ENCODE results near the gene PINLYP.

PINLYP gene

DNA sequence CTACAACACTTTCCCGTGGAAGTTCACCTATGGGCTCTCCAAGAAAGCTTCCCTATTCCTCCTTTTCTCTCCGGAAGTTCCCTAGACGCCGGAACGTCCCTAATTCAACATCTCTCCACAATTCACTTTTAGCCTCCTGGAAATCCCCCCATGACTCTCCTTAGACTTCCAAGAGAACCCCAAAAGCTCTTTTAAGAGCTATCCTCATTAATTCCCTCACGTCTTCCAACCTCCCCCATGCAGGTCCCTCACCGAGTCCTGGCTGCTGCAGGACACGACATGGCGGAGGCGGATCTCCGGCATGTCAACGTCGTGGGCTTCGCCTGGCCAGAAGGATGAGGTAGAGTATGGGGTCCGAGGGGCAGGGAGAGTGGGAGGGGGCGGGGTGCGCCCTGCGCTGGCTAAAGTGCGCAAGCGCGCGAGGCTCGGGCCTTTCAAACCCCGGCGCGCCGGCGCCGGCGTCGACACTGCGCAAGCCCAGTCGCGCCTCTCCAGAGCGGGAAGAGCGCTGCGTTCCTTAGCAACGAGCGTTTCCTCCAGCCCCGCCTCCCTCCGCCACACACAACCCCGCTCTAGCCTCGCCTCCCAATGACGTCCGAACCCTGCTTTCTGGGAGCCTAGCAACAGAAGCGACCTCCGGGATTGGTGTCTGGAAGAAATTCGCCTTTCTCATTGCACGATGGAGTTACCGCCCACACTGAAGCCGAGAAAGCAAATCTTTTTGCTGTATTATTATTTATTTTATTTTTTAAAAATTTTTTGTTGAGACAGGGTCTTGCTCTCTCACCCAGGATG is at the start of gene PINLYP, which contains the start of gene XRCC1:
Gene PINLYP (plus strand): TSS at position 646 of the 795 bp plus-strand sequence. CDS start 1,391 bp downstream, outside the sequence.
Gene XRCC1 (minus strand): TSS at position 372 of the 795 bp plus-strand sequence. CDS start 69 bp downstream, at position 303.
- CTCF ChIA-PET = interaction anchor here (0.6 to 1.4 kb wide), 3 partner anchors 19 to 1293 kb away, joined by 3 to 4 read pairs (median 3); no protein-coding TSS in a partner anchor
- peak; percentile 99 for DNase-seq (ENCODE audit: low spot score)
- peak within 1 kb of the TSS; percentile 80 for H3K27ac ChIP-seq
- TF ChIP-seq, protein P1, sequence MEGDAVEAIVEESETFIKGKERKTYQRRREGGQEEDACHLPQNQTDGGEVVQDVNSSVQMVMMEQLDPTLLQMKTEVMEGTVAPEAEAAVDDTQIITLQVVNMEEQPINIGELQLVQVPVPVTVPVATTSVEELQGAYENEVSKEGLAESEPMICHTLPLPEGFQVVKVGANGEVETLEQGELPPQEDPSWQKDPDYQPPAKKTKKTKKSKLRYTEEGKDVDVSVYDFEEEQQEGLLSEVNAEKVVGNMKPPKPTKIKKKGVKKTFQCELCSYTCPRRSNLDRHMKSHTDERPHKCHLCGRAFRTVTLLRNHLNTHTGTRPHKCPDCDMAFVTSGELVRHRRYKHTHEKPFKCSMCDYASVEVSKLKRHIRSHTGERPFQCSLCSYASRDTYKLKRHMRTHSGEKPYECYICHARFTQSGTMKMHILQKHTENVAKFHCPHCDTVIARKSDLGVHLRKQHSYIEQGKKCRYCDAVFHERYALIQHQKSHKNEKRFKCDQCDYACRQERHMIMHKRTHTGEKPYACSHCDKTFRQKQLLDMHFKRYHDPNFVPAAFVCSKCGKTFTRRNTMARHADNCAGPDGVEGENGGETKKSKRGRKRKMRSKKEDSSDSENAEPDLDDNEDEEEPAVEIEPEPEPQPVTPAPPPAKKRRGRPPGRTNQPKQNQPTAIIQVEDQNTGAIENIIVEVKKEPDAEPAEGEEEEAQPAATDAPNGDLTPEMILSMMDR (conservative IDR thresholded peaks at IDR 0.05; ENCODE audit: low read depth) = no peak
- POLR2A ChIA-PET (ENCODE audit: low non-redundant PET) = interaction anchor here (1.3 kb wide), 1 partner anchor 10 kb away, joined by 3 read pairs; no protein-coding TSS in a partner anchor

DNA sequence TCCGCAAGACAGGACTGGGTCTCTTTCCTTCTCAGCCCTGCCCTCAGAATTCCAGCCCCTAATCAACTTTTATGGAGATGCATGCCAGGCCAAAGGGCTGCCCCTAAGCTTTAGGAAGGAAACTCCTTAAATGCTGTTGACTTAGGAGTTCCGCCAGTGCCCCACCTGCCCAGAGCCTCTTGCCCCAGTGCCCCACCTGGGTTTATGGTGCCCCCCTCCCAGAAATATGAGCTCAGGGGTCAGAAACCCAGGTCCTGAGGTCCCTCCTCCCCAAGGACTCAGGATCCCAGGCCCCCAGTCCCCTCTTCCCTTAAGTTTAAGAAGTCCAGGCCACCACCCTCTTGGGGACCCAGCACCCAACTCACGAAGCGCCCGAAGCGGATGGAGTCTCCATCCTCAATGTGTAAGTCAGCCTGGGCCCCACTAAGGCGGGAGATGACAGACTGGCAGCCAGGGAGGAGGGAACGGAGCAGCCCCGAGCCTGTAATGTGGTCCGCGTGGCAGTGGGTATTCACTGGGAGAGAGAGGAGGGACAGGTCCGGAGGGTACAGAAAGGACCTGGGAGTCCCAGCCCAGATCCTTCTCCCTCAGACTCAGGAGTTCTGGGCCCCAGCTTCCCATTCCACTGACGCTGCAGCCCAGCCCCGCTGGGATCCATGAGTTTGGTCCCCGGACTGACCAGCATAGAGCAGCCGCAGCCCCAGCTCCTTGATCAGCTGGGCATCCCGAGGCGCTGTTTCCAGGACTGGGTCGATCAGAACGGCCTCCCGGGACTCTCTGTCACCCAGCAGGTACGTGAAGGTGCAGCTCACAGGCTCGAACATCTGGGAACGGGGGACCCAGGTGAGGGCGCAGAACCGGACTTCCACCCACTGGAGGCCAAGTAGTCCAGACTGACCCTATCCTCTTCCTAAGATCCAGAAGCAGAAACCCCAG is 49.5 kb upstream of the PINLYP start:
- DNase-seq (ENCODE audit: low spot score) = peak; percentile 25
- TF ChIP-seq, protein P1 (conservative IDR thresholded peaks at IDR 0.05; ENCODE audit: low read depth) = no peak
- ChIA-PET POLR2A (ENCODE audit: low non-redundant PET) (interaction anchor here (0.5 to 0.6 kb wide), 2 partner anchors 81 to 1450 kb away, joined by 3 read pairs; partner anchors contain the start of gene ZNF574), CTCF (interaction anchor here (0.6 to 1.3 kb wide), 3 partner anchors 8 to 284 kb away, joined by 6 to 8 read pairs (median 6); no protein-coding TSS in a partner anchor)
- H3K27ac ChIP-seq = peak overlapping the region; percentile 94

DNA sequence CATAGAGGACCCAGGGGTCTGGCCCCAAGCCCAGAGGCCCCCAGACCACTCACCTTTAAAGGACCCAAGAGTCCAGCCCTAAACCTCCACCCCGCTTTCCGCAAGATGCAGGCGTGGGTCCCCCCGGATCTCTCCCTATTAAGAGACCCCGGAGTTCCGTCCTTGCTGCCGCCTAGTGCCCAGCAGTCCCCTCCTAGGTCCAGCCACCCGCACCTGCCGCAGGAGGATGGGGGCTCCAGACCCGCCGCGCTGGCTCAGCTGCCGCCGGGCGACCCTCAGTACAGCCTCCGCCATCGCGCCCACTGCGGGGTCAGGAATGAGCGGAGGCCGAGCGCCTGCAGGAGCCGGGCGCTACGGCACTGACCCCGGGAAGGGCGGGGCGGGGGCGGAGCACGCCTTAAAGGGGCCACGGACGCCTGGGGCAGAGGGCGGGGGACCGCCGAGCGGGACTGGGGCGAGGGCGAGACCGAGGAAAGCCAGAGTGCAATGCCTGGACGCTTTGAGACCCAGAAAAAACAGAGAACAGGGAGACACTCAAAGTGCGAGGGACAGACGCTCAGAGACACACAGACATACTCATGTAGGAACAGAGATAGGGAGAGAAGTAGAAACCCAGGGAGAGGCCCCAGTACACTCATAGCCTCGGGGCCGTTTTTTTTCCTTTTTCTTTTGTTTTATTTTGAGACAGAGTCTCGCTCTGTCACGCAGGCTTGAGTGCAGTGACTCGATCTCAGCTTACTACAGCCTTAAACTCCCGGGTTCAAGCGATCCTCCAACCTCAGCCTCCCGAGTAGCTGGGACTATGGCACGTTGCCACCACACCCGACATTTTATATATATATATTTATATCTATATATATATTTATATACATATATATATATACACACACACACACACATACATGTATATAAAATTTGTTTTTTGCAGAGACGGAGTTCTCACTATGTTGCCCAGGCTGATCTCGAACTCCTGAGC is 48.4 kb upstream of the PINLYP start, which contains the start of gene ETHE1:
Gene ETHE1 (minus strand): TSS at position 318 of the 976 bp plus-strand sequence. CDS start 24 bp downstream, at position 294.
- peak; percentile 79 for DNase-seq (ENCODE audit: low spot score)
- ChIA-PET CTCF (interaction anchor here (0.6 to 1.4 kb wide), 2 partner anchors 9 to 95 kb away, joined by 4 to 8 read pairs; no protein-coding TSS in a partner anchor), POLR2A (ENCODE audit: low non-redundant PET) (interaction anchor here (0.6 kb wide), 3 partner anchors 71 to 1629 kb away, joined by 3 to 5 read pairs (median 3); no protein-coding TSS in a partner anchor)

DNA sequence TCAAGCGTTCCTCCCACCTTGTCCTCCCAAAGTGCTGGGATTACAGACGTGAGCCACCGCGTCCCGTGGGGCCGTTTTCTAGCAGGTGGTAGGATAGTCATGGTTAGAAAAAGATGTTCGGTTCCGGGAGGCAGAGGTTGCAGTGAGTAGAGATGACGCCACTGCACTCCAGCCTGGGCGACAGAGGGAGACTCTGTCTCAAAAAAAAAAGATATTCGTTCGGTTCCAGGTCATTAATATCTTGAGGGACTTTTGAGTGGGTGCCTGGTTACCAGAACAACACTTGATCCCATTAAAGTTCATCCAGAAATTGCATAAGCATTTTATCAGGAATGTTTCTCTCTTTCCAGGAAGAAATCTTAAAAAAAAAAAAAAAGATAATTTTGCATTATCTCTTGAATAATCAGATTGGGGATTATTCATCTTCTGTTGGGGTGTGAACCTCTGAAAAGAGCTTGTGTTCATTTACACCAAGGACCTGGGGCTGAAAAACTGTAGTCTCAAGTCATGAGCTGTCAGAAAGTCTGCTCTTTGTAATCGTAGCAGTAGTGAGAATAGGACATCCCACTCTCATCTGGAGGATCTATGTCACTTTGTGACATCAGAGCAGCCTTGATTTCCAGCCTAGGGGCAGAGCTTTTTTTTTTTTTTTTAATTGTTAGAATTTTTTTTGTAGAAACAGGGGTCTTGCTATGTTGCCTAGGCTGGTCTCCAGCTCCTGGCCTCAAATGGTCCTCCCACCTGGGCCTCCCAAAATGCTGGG is 47.6 kb upstream of the PINLYP start:
- TF ChIP-seq, protein P1 (conservative IDR thresholded peaks at IDR 0.05; ENCODE audit: low read depth) = no peak

More for the DNA sequence above, 48.4 kb upstream of the PINLYP start, which contains the start of gene ETHE1:
- peak within 1 kb of the TSS; percentile 94 for H3K27ac ChIP-seq
- TF ChIP-seq, protein P1 (conservative IDR thresholded peaks at IDR 0.05; ENCODE audit: low read depth) = no peak

DNA sequence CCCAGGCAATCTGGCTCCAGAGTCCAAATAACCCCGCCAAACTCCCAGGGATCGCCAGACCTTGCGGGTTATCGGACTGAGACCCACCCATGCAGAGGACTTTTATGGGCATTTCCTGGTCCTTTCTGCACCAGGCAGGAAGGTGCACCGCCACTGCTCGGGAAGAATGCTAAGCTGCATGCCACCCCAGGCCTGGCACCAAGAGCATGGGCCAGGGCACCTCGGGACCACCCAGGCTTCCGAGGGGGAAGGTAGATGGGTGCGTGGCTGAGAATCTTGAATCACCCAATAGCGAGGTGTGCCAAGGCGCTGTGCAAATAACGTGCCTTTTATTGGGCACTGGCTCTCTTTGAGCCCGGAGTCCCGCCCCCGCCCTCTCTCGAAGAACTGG is 43.0 kb upstream of the PINLYP start:
- CTCF ChIA-PET = interaction anchor here (0.9 kb wide), 1 partner anchor 84 kb away, joined by 4 read pairs; no protein-coding TSS in a partner anchor

More for the DNA sequence above, 47.6 kb upstream of the PINLYP start:
- ChIA-PET POLR2A (ENCODE audit: low non-redundant PET) (interaction anchor here (0.6 to 0.7 kb wide), 5 partner anchors 70 to 1629 kb away, joined by 3 to 10 read pairs (median 5); no protein-coding TSS in a partner anchor), CTCF (interaction anchor here (0.7 to 1.4 kb wide), 5 partner anchors 8 to 808 kb away, joined by 3 to 9 read pairs (median 4); no protein-coding TSS in a partner anchor)
- DNase-seq (ENCODE audit: low spot score) = no peak
- peak overlapping the region; percentile 94 for H3K27ac ChIP-seq

More for the DNA sequence above, 43.0 kb upstream of the PINLYP start:
- peak overlapping the region; percentile 98 for H3K27ac ChIP-seq
- peak; percentile 25 for DNase-seq (ENCODE audit: low spot score)
- POLR2A ChIA-PET (ENCODE audit: low non-redundant PET) = interaction anchor here (0.5 to 1.2 kb wide), 3 partner anchors 39 to 283 kb away, joined by 3 to 9 read pairs (median 3); no protein-coding TSS in a partner anchor
- TF ChIP-seq, protein P1 (conservative IDR thresholded peaks at IDR 0.05; ENCODE audit: low read depth) = no peak

Data from RWPE1 (cell line).